Measurements from ENCODE around the gene PPARGC1A. TPM values are rescaled to one million over a fixed set of nuclear protein-coding genes. Genes with fewer than 3 reads are reported as not detected.

PPARGC1A gene
- total RNA-seq, 2 experiments from 2014 or later: not detected

DNA sequence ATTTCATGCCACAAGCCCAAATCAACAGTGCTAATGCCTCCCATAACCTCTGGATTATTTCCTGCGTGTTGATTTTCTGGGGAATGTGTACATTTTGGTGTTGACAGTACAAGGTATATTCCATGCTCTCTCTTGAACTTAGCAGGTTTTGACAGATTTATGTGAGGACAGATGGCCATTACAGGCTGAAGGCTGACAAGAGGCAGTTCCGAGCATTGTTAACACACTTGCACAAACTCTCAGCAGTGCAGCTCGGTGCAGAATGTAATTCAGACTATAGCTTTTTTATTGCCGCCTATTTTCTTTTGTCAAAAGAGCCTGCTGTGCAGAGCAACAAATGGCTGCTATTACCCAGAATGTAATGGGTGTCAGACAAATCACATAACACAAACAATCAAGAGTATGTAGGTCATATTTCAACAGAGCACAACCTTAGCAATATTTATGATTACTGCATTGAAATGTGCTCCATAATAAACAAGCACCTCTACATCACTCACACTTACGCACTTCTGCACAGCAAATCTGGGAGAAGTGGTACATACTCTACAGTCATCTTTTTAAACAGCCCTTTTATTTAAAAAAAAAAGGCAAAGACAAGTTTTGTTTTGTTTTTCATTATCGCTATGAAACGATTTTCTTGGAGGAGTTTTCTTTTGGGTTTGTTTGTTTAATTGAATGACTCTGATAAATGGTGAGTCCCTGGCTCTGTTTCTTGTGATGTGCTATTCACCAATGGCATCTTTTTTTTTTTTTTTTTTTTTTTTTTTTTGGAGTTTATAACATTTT is 71.6 kb downstream of the PPARGC1A start:
- Mint-ChIP-seq H3K4me1 (ENCODE audit: low read depth) (no peaks in the 10 kb centered on the region), H3K4me3 (no peak overlapping the region), H3K27me3 (no peaks in the 10 kb centered on the region), H3K36me3 (ENCODE audit: low read depth) (no peaks in the 10 kb centered on the region), H3K27ac (no peak overlapping the region), H3K9me3 (peaks cover 10% of the 10 kb centered on the region)
- TF ChIP-seq, protein P1, sequence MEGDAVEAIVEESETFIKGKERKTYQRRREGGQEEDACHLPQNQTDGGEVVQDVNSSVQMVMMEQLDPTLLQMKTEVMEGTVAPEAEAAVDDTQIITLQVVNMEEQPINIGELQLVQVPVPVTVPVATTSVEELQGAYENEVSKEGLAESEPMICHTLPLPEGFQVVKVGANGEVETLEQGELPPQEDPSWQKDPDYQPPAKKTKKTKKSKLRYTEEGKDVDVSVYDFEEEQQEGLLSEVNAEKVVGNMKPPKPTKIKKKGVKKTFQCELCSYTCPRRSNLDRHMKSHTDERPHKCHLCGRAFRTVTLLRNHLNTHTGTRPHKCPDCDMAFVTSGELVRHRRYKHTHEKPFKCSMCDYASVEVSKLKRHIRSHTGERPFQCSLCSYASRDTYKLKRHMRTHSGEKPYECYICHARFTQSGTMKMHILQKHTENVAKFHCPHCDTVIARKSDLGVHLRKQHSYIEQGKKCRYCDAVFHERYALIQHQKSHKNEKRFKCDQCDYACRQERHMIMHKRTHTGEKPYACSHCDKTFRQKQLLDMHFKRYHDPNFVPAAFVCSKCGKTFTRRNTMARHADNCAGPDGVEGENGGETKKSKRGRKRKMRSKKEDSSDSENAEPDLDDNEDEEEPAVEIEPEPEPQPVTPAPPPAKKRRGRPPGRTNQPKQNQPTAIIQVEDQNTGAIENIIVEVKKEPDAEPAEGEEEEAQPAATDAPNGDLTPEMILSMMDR (IDR thresholded peaks at IDR 0.05): no peak
- Histone ChIP-seq H3K4me1 (ENCODE audit: insufficient read depth, low read length) (no peaks in the 10 kb centered on the region), H3K9me3 (ENCODE audit: control insufficient read depth in 1 of 2, insufficient read depth in 1 of 2, low read length in 2 of 2) (no peaks in the 10 kb centered on the region), H3K36me3 (ENCODE audit: insufficient read depth, low read length) (no peaks in the 10 kb centered on the region), H3K4me3 (ENCODE audit: low read length) (no peak overlapping the region), H3K27me3 (ENCODE audit: control insufficient read depth in 1 of 2, insufficient read depth in 2 of 2, low read length in 2 of 2) (no peaks in the 10 kb centered on the region), H3K27ac (ENCODE audit: low read depth in 1 of 2, low read length in 2 of 2) (no peak overlapping the region)
- CTCF ChIA-PET: no interaction called here
- POLR2A ChIA-PET: no interaction called here
- intact Hi-C loops (cut with DNase I, micrococcal nuclease): no loop called here
- ATAC-seq (ENCODE audit: poor library complexity) (no peak), DNase-seq (no peak)

DNA sequence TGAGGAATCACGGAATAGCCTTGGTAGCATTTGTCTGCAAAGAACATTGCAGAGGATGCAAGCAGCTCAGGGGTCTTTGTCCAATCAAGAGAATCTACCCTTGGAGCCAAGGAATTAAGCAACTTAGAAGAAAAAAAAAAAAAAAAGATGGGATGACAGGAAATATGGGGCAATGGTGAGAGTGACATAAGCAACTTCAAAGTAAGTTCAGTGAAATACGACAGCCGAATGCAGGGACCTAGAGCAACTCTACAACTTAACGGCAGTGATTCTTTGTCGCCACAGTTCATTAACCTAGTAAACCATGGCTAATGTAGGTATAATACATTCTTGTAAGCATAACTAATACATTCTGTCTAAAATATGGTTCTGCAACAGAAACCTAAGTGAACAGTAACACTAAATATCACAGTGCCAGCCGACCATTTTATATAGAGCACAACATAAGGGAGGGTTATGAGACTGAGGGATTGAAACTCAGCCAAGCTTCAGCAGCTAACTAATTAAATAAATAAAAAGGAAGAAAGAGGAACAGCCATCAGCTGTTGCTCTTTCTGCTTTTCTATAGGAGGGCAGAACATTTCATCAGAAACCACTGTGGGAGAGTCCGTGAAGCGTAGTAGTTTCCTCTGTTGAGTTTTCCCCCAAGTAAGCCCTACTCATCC is 74.7 kb downstream of the PPARGC1A start:
- H3K27me3 Mint-ChIP-seq: no peaks in the 10 kb centered on the region
- DNase-seq: no peak
- H3K36me3 ChIP-seq (ENCODE audit: insufficient read depth, low read length): no peaks in the 10 kb centered on the region
- no peaks in the 10 kb centered on the region for H3K4me1 Mint-ChIP-seq (ENCODE audit: low read depth)
- ATAC-seq (ENCODE audit: poor library complexity): no peak
- intact Hi-C loops (cut with DNase I, micrococcal nuclease): no loop called here
- ChIA-PET CTCF (no interaction called here), POLR2A (no interaction called here)
- H3K9me3 Mint-ChIP-seq: peaks cover 12% of the 10 kb centered on the region
- no peaks in the 10 kb centered on the region for H3K4me1 ChIP-seq (ENCODE audit: insufficient read depth, low read length)
- TF ChIP-seq, protein P1 (IDR thresholded peaks at IDR 0.05): no peak
- no peaks in the 10 kb centered on the region for H3K9me3 ChIP-seq (ENCODE audit: control insufficient read depth in 1 of 2, insufficient read depth in 1 of 2, low read length in 2 of 2)
- no peaks in the 10 kb centered on the region for H3K36me3 Mint-ChIP-seq (ENCODE audit: low read depth)
- no peak overlapping the region for H3K4me3 Mint-ChIP-seq
- no peaks in the 10 kb centered on the region for H3K27me3 ChIP-seq (ENCODE audit: control insufficient read depth in 1 of 2, insufficient read depth in 2 of 2, low read length in 2 of 2)
- no peak overlapping the region for H3K27ac Mint-ChIP-seq
- no peak overlapping the region for H3K27ac ChIP-seq (ENCODE audit: low read depth in 1 of 2, low read length in 2 of 2)
- H3K4me3 ChIP-seq (ENCODE audit: low read length): no peak overlapping the region

- ATAC-seq (ENCODE audit: poor library complexity) (no peak), DNase-seq (no peak)
- TF ChIP-seq, protein P1 (IDR thresholded peaks at IDR 0.05): no peak
- Histone ChIP-seq H3K4me1 (ENCODE audit: insufficient read depth, low read length) (no peaks in the 10 kb centered on the region), H3K27ac (ENCODE audit: low read depth in 1 of 2, low read length in 2 of 2) (no peak overlapping the region), H3K9me3 (ENCODE audit: control insufficient read depth in 1 of 2, insufficient read depth in 1 of 2, low read length in 2 of 2) (no peaks in the 10 kb centered on the region), H3K4me3 (ENCODE audit: low read length) (no peak overlapping the region), H3K36me3 (ENCODE audit: insufficient read depth, low read length) (no peaks in the 10 kb centered on the region), H3K27me3 (ENCODE audit: control insufficient read depth in 1 of 2, insufficient read depth in 2 of 2, low read length in 2 of 2) (no peaks in the 10 kb centered on the region)
- Mint-ChIP-seq H3K4me3 (no peak overlapping the region), H3K27me3 (no peaks in the 10 kb centered on the region), H3K27ac (no peak overlapping the region), H3K9me3 (peaks cover 12% of the 10 kb centered on the region), H3K4me1 (ENCODE audit: low read depth) (no peaks in the 10 kb centered on the region), H3K36me3 (ENCODE audit: low read depth) (no peaks in the 10 kb centered on the region)
- ChIA-PET CTCF (no interaction called here), POLR2A (no interaction called here)
- intact Hi-C loops (cut with DNase I, micrococcal nuclease): no loop called here
These were observed 75.3 kb downstream of the PPARGC1A start for GRCh38 chr4:23814587-23814986.
